Measurements from ENCODE around the gene EPHA4. TPM values are rescaled to one million over a fixed set of nuclear protein-coding genes. Genes with fewer than 3 reads are reported as not detected.

The EPHA4 gene
- total RNA-seq, 2 donors from 2014 or later, result 70.7 to 88.2 TPM

DNA sequence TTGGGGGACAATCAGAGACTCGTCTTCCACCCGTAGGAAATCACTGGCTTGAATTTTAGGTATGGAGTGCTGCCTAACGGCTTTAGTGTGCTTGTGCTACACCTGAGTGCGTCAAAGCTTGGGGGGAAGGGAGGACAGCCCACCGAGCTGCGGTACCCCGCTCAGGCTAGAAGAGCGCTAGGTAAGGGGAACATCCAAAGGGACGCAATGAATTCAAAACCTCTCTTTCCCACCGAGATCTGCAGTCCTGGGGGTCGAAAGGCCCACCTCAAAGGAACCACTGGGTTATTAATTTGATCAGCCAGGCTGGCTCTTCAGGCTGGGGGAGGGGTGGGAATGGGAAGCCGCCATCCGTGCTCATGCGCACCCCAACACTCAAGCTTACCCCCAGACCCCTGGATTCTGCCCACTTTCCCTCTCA is 2.7 kb downstream of the EPHA4 start:
- no peak for ATAC-seq
- no peaks in the 10 kb centered on the region for H3K9me3 ChIP-seq (ENCODE audit: control insufficient read depth, low read length, poor library complexity, severe bottlenecking)
- Mint-ChIP-seq H3K27me3 (peaks cover 25% of the 10 kb centered on the region), H3K4me3 (peak overlapping the region; percentile 99), H3K4me1 (peaks cover 53% of the 10 kb centered on the region), H3K27ac (peak overlapping the region; percentile 95), H3K36me3 (ENCODE audit: low read depth) (peaks cover 9% of the 10 kb centered on the region)
- no peak for DNase-seq

- no peak for DNase-seq
- Mint-ChIP-seq H3K27me3 (peaks cover 14% of the 10 kb centered on the region), H3K4me1 (peaks cover 54% of the 10 kb centered on the region), H3K4me3 (peak overlapping the region; percentile 71), H3K36me3 (ENCODE audit: low read depth) (peaks cover 11% of the 10 kb centered on the region), H3K27ac (peak overlapping the region; percentile 39)
- no peaks in the 10 kb centered on the region for H3K9me3 ChIP-seq (ENCODE audit: control insufficient read depth, low read length, poor library complexity, severe bottlenecking)
- ATAC-seq, result no peak
Observed at GRCh38 chr2:221568299-221568698, 3.8 kb downstream of the EPHA4 start.

DNA sequence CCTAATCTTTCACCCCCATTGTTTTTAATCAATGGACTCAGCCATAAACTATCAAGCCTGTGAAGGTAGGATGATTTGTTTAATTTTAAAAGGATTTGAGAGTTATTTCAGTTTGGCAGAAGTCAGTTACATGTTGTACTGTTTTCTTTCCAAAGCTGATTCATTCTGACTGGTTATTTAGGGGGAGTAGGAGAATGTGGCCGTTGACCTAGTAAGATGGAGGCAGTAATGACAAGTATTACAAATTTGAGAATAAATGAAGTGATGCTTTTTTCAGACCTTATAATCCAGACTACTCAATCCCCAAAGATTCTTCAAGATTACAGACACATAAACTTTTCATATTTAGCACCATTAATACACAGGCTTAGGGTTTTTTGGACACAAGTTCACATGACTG is 4.3 kb downstream of the EPHA4 start:
- Mint-ChIP-seq H3K27me3 (peaks cover 14% of the 10 kb centered on the region), H3K4me3 (no peak overlapping the region), H3K4me1 (peaks cover 59% of the 10 kb centered on the region), H3K27ac (peak overlapping the region; percentile 39), H3K36me3 (ENCODE audit: low read depth) (peaks cover 14% of the 10 kb centered on the region)
- H3K9me3 ChIP-seq (ENCODE audit: control insufficient read depth, low read length, poor library complexity, severe bottlenecking), result no peaks in the 10 kb centered on the region
- ATAC-seq (no peak), DNase-seq (no peak)

GRCh38 chr2:221567231-221567760 is 4.8 kb downstream of the EPHA4 start:
- peaks cover 60% of the 10 kb centered on the region for H3K4me1 Mint-ChIP-seq
- DNase-seq (no peak), ATAC-seq (no peak)
- H3K27me3 Mint-ChIP-seq, result peaks cover 14% of the 10 kb centered on the region
- no peak overlapping the region for H3K27ac Mint-ChIP-seq
- H3K36me3 Mint-ChIP-seq (ENCODE audit: low read depth), result peaks cover 14% of the 10 kb centered on the region
- H3K4me3 Mint-ChIP-seq, result no peak overlapping the region
- H3K9me3 ChIP-seq (ENCODE audit: control insufficient read depth, low read length, poor library complexity, severe bottlenecking), result no peaks in the 10 kb centered on the region

- no peaks in the 10 kb centered on the region for H3K9me3 ChIP-seq (ENCODE audit: control insufficient read depth, low read length, poor library complexity, severe bottlenecking)
- no peak overlapping the region for H3K27ac Mint-ChIP-seq
- H3K36me3 Mint-ChIP-seq (ENCODE audit: low read depth), result peaks cover 13% of the 10 kb centered on the region
- H3K4me3 Mint-ChIP-seq, result no peak overlapping the region
- no peaks in the 10 kb centered on the region for H3K27me3 Mint-ChIP-seq
- peaks cover 49% of the 10 kb centered on the region for H3K4me1 Mint-ChIP-seq
- DNase-seq (no peak), ATAC-seq (no peak)
Observed at GRCh38 chr2:221563270-221563985, 8.7 kb downstream of the EPHA4 start.

- Mint-ChIP-seq H3K4me3 (no peak overlapping the region), H3K27me3 (no peaks in the 10 kb centered on the region), H3K27ac (no peak overlapping the region), H3K4me1 (peaks cover 48% of the 10 kb centered on the region), H3K36me3 (ENCODE audit: low read depth) (peaks cover 10% of the 10 kb centered on the region)
- no peaks in the 10 kb centered on the region for H3K9me3 ChIP-seq (ENCODE audit: control insufficient read depth, low read length, poor library complexity, severe bottlenecking)
- DNase-seq (no peak), ATAC-seq (no peak)
Observed at GRCh38 chr2:221562226-221562625, 9.9 kb downstream of the EPHA4 start.

GRCh38 chr2:221561770-221562169 is 10.3 kb downstream of the EPHA4 start:
- Mint-ChIP-seq H3K36me3 (ENCODE audit: low read depth) (peaks cover 10% of the 10 kb centered on the region), H3K27ac (no peak overlapping the region), H3K4me3 (peak overlapping the region; percentile 45), H3K27me3 (no peaks in the 10 kb centered on the region), H3K4me1 (peaks cover 49% of the 10 kb centered on the region)
- no peaks in the 10 kb centered on the region for H3K9me3 ChIP-seq (ENCODE audit: control insufficient read depth, low read length, poor library complexity, severe bottlenecking)
- ATAC-seq (no peak), DNase-seq (no peak)

GRCh38 chr2:221559991-221560390 is 12.1 kb downstream of the EPHA4 start:
- Mint-ChIP-seq H3K4me3 (no peak overlapping the region), H3K27ac (no peak overlapping the region), H3K27me3 (no peaks in the 10 kb centered on the region), H3K36me3 (ENCODE audit: low read depth) (peaks cover 10% of the 10 kb centered on the region), H3K4me1 (peaks cover 52% of the 10 kb centered on the region)
- H3K9me3 ChIP-seq (ENCODE audit: control insufficient read depth, low read length, poor library complexity, severe bottlenecking), result no peaks in the 10 kb centered on the region
- DNase-seq, result no peak
- ATAC-seq, result no peak

- DNase-seq, result no peak
- no peak for ATAC-seq
- Mint-ChIP-seq H3K27me3 (no peaks in the 10 kb centered on the region), H3K4me1 (peaks cover 41% of the 10 kb centered on the region), H3K36me3 (ENCODE audit: low read depth) (peaks cover 6% of the 10 kb centered on the region), H3K4me3 (no peak overlapping the region), H3K27ac (peak overlapping the region; percentile 41)
- no peaks in the 10 kb centered on the region for H3K9me3 ChIP-seq (ENCODE audit: control insufficient read depth, low read length, poor library complexity, severe bottlenecking)
Observed at GRCh38 chr2:221558107-221558506, 14.0 kb downstream of the EPHA4 start.

DNA sequence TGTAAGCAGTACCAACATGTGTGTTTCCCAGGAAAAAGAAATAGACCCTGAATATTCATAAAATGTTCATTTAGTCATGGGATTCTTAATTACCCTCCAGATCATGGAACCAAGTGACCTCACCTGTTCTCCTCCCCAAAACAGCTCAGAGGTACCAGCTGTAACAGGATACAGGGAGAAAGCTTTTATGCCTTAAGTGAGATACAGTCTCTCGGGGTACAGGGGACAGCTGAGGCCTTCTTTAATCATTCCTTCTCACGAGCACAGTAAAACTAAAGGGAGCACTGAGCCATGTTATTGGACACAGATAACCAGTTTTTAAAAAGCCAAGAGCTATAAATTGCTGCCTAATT is 16.6 kb downstream of the EPHA4 start:
- peaks cover 40% of the 10 kb centered on the region for H3K4me1 Mint-ChIP-seq
- no peaks in the 10 kb centered on the region for H3K9me3 ChIP-seq (ENCODE audit: control insufficient read depth, low read length, poor library complexity, severe bottlenecking)
- peak overlapping the region; percentile 29 for H3K27ac Mint-ChIP-seq
- H3K36me3 Mint-ChIP-seq (ENCODE audit: low read depth), result peaks cover 2% of the 10 kb centered on the region
- H3K27me3 Mint-ChIP-seq, result no peaks in the 10 kb centered on the region
- DNase-seq, result no peak
- H3K4me3 Mint-ChIP-seq, result peak overlapping the region; percentile 77
- ATAC-seq, result peak; percentile 41

DNA sequence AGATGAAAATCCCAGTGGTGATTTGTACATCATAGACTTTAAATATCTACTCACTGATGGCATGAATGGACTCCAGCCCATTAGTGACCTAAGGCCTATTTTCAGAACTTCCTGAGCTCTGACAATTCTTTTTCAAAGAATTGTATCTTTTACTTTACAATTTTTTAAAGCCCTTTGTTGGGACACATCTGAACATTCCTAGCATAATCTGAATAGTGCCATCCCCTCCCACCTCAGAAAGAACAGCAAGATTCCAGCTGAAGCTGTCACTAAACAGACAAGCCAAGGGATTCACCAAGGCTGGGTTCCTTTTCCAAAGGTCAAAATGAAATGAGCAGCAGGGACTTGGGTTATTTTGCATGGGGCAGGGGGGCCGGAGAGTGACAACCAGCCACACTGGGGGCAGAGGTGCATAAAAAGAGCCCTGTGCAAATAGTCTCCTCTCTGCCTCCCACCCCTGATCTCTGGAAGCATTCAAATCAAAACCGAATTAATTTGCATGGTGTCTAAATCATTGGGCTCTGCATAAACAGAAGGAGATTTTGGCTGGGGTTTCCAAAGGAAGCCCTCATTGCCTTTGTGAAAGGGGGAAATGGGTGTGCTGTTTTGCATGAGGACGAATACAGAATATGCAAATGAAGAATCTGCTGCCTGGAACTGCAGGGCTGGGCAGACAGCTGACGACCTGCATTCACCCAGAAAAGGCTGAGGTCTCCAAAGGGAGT is 17.2 kb downstream of the EPHA4 start:
- Mint-ChIP-seq H3K27me3 (no peaks in the 10 kb centered on the region), H3K4me1 (peaks cover 42% of the 10 kb centered on the region), H3K36me3 (ENCODE audit: low read depth) (peaks cover 2% of the 10 kb centered on the region), H3K4me3 (peak overlapping the region; percentile 77), H3K27ac (peak overlapping the region; percentile 29)
- peak; percentile 84 for ATAC-seq
- no peaks in the 10 kb centered on the region for H3K9me3 ChIP-seq (ENCODE audit: control insufficient read depth, low read length, poor library complexity, severe bottlenecking)
- no peak for DNase-seq

GRCh38 chr2:221553333-221553732 is 18.8 kb downstream of the EPHA4 start:
- no peaks in the 10 kb centered on the region for H3K36me3 Mint-ChIP-seq (ENCODE audit: low read depth)
- ATAC-seq, result no peak
- H3K27me3 Mint-ChIP-seq, result no peaks in the 10 kb centered on the region
- no peaks in the 10 kb centered on the region for H3K9me3 ChIP-seq (ENCODE audit: control insufficient read depth, low read length, poor library complexity, severe bottlenecking)
- peaks cover 42% of the 10 kb centered on the region for H3K4me1 Mint-ChIP-seq
- no peak overlapping the region for H3K27ac Mint-ChIP-seq
- DNase-seq, result no peak
- H3K4me3 Mint-ChIP-seq, result no peak overlapping the region

DNA sequence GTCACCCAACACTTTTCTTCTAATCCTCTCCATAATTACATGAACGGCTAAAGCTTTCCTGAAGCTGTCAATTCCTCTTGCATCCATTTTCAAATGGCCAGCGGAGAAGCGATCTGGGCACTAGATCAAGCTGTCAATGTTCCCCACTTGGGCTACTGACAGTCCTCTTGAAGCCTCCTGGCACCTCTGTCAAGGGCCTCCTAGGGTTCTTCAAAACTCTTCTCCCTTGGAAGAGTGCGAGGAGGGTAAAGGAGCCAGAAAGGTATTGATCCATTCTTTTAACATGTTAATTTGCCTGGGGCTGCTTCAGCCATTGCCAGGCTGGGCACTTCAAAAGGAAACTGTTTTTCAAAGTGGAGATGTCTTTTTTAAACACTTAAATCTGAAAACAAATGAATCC is 19.8 kb downstream of the EPHA4 start:
- H3K9me3 ChIP-seq (ENCODE audit: control insufficient read depth, low read length, poor library complexity, severe bottlenecking), result no peaks in the 10 kb centered on the region
- peak overlapping the region; percentile 70 for H3K27ac Mint-ChIP-seq
- H3K4me1 Mint-ChIP-seq, result peaks cover 36% of the 10 kb centered on the region
- DNase-seq, result no peak
- no peaks in the 10 kb centered on the region for H3K27me3 Mint-ChIP-seq
- peaks cover 3% of the 10 kb centered on the region for H3K36me3 Mint-ChIP-seq (ENCODE audit: low read depth)
- no peak for ATAC-seq
- H3K4me3 Mint-ChIP-seq, result no peak overlapping the region
